Tibial artery (tissue), 4 donors: ENCODE data around the gene RPP30.

Source experiments
- DNase-seq, 2 donors: peaks; one replicate each; pipeline ENCODE4 v3.0.0-alpha.2; 2019
- H3K27ac ChIP-seq, 2 donors: fragments of 200-600 bp; sonication (generic) in 1 of 2; 1 replicate in 1 of 2; 2 replicates in 1 of 2; pipeline ENCODE4 v1.5.1; 2018 to 2019; ENCODE audit warnings: mild to moderate bottlenecking in 1 of 2
- H3K27me3 ChIP-seq, 2 donors: fragments of 200-600 bp; sonication (generic) in 1 of 2; one replicate each; pipeline versions ENCODE4 v1.5.1 to v1.6.0; 2016 to 2019
- H3K36me3 ChIP-seq, 3 donors: fragments of 200-600 bp; sonication (generic) in 2 of 3; one replicate each; pipeline ENCODE4 v1.5.1; 2016 to 2019; ENCODE audit warnings: mild to moderate bottlenecking in 2 of 3
- H3K4me1 ChIP-seq, 4 donors: fragments of 200-600 bp; sonication (generic) in 2 of 4; 1 replicate in 3 of 4; 2 replicates in 1 of 4; pipeline ENCODE4 v1.5.1; 2016 to 2019
- H3K4me3 ChIP-seq, 2 donors: fragments of 200-600 bp; sonication (generic) in 1 of 2; 1 replicate in 1 of 2; 2 replicates in 1 of 2; pipeline ENCODE4 v1.5.1; 2018 to 2019; ENCODE audit warnings: mild to moderate bottlenecking in 2 of 2
- H3K9me3 ChIP-seq, 3 donors: fragments of 200-600 bp; sonication (generic) in 1 of 3; one replicate each; pipeline ENCODE4 v1.5.1; 2016 to 2019
- intact Hi-C: fragments of 100-400 bp; cut with DNase I; formaldehyde crosslinking; loops from one replicate; pipeline ENCODE4 v1.15.0; 2023; ENCODE audit warnings: low total_unique reads
- TF ChIP-seq, protein P1 (sequence below), 2 experiments: fragments of 200-600 bp in 1 of 2; fragments of 450-650 bp in 1 of 2; IDR thresholded peaks; one replicate each; pipeline ENCODE4 v1.5.1; 2017 to 2019; ENCODE audit warnings: antibody characterized with exemption in 2 of 2, mild to moderate bottlenecking in 1 of 2, moderate library complexity in 1 of 2

Gene RPP30

DNA sequence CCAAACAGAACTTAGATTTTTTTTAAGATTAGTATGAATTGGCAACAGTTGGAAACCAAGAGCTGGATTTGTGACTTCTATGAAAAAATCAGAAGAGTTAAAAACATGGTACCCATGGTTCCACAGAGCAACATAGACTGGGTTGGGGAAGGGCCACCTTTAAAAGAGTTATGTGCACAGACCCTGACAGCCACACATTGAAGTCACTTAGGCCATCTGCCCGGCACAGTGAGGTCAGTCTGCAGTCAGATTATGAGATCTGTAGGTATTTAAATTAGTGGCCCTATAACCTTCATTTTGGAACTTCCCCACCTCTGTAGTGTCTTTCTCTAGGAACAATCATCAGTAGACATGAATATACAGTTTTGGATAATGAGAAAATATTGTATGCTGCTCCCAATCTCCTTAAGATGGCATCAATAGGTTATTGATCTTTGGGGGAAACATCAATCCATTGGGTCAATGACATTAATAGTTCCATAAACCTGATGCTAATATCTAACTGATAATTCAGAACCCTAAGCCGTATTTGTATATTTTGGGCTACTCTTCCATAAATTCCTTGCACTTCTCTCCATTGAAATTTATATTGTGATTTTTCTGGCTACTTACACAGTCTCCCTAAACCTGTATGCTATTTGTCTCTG, 42.1 kb downstream of the RPP30 start:
- TF ChIP-seq, protein P1, sequence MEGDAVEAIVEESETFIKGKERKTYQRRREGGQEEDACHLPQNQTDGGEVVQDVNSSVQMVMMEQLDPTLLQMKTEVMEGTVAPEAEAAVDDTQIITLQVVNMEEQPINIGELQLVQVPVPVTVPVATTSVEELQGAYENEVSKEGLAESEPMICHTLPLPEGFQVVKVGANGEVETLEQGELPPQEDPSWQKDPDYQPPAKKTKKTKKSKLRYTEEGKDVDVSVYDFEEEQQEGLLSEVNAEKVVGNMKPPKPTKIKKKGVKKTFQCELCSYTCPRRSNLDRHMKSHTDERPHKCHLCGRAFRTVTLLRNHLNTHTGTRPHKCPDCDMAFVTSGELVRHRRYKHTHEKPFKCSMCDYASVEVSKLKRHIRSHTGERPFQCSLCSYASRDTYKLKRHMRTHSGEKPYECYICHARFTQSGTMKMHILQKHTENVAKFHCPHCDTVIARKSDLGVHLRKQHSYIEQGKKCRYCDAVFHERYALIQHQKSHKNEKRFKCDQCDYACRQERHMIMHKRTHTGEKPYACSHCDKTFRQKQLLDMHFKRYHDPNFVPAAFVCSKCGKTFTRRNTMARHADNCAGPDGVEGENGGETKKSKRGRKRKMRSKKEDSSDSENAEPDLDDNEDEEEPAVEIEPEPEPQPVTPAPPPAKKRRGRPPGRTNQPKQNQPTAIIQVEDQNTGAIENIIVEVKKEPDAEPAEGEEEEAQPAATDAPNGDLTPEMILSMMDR (IDR thresholded peaks at IDR 0.05): no peak
- Histone ChIP-seq H3K4me3 (no peak overlapping the region), H3K9me3 (no peaks in the 10 kb centered on the region), H3K4me1 (peaks cover 0 to 10% (median 0%) of the 10 kb centered on the region in 4 donors), H3K27ac (no peak overlapping the region), H3K36me3 (no peaks in the 10 kb centered on the region), H3K27me3 (no peaks in the 10 kb centered on the region)
- intact Hi-C loops: loop anchor here (5.0 kb wide), 1 partner anchor 338 kb away; no protein-coding TSS in a partner anchor
- DNase-seq: no peak

DNA sequence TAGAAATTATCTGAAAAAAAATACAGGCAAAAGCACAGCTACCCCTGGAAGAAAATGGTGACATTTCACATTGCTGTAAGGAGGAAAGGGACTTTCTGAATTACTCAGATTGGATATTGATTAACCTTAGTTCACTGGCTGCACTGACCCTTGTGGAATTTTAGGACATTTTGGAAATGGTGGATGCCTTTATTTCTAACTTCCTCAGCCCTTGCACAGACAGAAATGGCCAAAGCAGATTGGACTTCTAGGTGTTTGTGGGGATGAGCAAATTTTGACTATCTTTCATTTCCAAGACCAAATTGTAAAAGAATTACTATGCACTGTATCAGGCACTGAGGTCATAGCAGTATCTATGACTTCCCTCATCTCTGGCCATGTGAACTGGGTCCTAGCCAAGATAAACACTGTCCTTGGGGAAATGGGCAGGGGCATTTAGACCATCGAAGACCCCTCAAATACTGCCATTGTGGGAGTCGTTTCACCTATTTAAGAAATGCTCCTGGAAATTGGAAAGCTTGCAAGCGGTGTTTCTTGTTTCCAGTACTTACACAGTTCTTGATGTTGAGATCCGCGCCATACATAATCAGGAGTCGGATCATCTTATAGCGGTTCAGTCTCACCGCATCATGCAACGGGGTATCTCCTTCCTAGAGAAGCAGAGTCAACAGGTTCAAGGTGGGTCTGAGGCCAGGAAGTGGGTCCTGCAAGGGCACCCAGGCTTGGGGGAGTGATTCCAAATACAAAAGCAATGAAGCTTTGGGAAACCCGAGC, 43.4 kb downstream of the RPP30 start:
- H3K4me1 ChIP-seq: peaks cover 0 to 10% (median 0%) of the 10 kb centered on the region in 4 donors
- H3K36me3 ChIP-seq: no peaks in the 10 kb centered on the region
- intact Hi-C loops: loop anchor here (5.0 kb wide), 1 partner anchor 337 kb away; no protein-coding TSS in a partner anchor
- no peak overlapping the region for H3K27ac ChIP-seq
- H3K9me3 ChIP-seq: no peaks in the 10 kb centered on the region
- no peak overlapping the region for H3K4me3 ChIP-seq
- TF ChIP-seq, protein P1 (IDR thresholded peaks at IDR 0.05): no peak
- H3K27me3 ChIP-seq: no peaks in the 10 kb centered on the region
- no peak for DNase-seq

DNA sequence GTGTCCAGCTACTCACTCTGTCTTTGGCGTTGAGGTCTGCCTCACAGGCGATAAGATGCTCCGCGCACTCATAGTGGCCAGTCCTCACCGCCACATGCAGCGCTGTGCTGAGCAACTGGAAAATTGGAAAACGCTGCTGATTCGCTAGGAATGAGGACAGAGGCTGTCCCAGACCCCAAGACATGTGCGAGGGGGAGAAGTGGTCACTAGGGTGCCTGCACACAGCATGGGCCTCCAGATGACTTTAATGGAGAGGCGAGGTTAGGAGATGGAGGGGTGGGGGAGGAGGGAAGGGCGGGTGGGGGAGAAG, 43.9 kb downstream of the RPP30 start:
- intact Hi-C loops: no loop called here
- Histone ChIP-seq H3K36me3 (no peaks in the 10 kb centered on the region), H3K4me3 (no peak overlapping the region), H3K4me1 (peaks cover 0 to 11% (median 0%) of the 10 kb centered on the region in 4 donors), H3K9me3 (no peaks in the 10 kb centered on the region), H3K27ac (no peak overlapping the region), H3K27me3 (no peaks in the 10 kb centered on the region)
- no peak for DNase-seq
- TF ChIP-seq, protein P1 (IDR thresholded peaks at IDR 0.05): no peak

DNA sequence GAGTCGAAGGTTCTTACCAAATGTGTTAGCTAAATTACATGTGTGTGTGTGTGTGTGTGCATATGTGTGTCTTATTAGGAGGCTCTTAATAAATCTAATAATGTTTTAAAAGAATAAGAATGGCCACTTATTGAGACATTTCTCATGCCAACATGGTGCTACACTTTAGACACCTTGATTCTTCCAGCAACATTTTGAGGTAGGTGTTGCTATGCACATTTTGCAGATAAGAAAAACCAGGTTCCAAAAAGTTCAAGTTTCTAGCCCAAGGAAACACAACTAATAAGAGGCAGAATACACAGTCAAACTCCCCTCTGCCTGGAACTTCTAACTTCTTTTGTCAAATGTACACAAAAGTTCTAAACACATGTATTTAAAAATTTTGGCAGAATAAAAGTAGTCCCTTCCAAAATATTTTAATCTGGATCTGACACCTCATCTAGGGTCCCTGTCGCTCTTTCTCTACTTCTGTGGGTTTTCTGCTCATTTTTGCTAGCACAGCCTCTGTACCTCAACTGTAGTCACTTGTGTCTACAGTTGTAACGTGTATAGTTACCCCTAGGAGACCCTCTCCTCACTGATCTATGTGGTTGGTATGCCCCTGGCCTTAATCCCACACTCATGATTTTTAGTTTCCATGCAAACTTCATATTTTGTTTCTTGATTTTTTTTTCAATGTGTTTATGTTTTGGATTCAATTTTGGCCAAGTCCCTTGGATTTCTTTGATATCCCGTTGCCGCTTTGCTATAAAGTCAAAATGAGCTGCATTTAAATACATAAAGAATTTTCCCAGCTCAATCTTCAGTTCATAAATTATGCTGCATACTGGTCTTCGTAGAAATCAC, 44.8 kb downstream of the RPP30 start:
- no peaks in the 10 kb centered on the region for H3K27me3 ChIP-seq
- H3K9me3 ChIP-seq: no peaks in the 10 kb centered on the region
- intact Hi-C loops: no loop called here
- no peak overlapping the region for H3K4me3 ChIP-seq
- H3K27ac ChIP-seq: no peak overlapping the region
- H3K36me3 ChIP-seq: no peaks in the 10 kb centered on the region
- peaks cover 0 to 19% (median 0%) of the 10 kb centered on the region in 4 donors for H3K4me1 ChIP-seq
- DNase-seq: no peak
- TF ChIP-seq, protein P1 (IDR thresholded peaks at IDR 0.05): no peak

DNA sequence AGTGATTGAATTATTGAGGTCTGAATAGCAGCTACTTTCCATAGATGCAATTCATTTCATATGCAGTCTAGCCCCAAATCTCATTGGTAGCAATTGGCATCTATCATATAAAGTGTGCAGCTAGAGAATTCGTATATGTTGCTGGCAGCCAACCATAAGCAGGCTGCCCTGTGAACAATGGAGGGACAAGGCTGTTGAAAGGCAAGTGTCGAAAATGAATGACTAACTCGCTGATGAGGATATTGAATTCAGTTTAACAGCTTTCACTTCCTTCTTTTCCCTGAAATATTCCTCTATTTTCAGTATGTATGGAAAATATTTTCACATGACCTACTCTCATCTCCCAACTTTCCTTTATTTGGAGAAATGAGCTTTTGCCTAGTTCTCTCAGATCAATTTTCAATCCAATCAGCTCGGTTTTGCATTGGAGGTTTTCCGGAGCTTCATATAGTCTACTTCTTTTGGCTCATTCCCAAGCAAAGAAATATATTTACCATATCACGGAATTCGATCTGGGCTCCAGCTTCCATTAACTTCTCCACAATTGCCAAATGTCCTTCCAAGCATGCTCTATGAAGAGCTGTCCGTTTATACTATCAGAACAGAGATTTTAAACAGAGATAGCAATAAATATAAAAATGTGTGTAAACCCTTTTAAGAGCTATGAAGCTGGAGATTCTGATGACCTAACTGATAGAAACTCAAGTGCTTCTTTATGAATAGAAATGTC, 45.6 kb downstream of the RPP30 start:
- Histone ChIP-seq H3K4me1 (peaks cover 0 to 13% (median 0%) of the 10 kb centered on the region in 4 donors), H3K9me3 (no peaks in the 10 kb centered on the region), H3K27me3 (no peaks in the 10 kb centered on the region), H3K27ac (no peak overlapping the region), H3K36me3 (no peaks in the 10 kb centered on the region), H3K4me3 (no peak overlapping the region)
- intact Hi-C loops: no loop called here
- DNase-seq: no peak
- TF ChIP-seq, protein P1 (IDR thresholded peaks at IDR 0.05): no peak
